Ovary (tissue), 3 donors: ENCODE results near the gene YTHDC2.

Experiments
- EP300 ChIP-seq: sonication (generic); formaldehyde crosslinking; IDR thresholded peaks from one replicate; pipeline ENCODE4 v1.6.1; 2017; ENCODE audit warnings: antibody characterized with exemption
- POLR2A ChIP-seq: fragments of 450-650 bp; IDR thresholded peaks from one replicate; pipeline ENCODE4 v1.6.1; 2017; ENCODE audit warnings: antibody characterized with exemption, mild to moderate bottlenecking, moderate library complexity
- TF ChIP-seq, protein P1 (sequence below), 3 donors: fragments of 450-650 bp in 2 of 3; fragments of 200-600 bp in 1 of 3; IDR thresholded peaks; one replicate each; pipeline versions ENCODE4 v1.5.1 to v1.8.0; 2016 to 2022; ENCODE audit warnings: antibody characterized with exemption in 3 of 3, mild to moderate bottlenecking in 1 of 3
- donor health status: DM: no; HTN: no; CAD: no.

DNA sequence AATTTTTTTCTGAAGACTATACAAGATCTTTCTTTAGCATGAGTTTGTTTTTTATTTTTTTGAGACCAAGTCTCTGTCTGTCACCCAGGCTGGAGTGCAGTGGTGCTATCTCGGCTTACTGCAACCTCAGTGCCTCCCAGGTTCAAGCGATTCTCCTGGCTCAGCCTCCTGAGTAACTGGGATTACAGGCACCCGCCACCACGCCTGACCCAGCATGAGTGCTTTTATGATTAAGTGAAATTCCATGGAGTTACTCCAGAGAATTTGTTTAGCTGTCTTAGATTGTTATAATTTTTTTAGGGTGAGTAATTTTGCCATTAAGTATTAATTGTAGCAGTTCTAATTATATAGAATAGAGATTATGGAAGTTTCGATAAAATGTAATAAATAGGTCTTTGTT is 14.3 kb downstream of the YTHDC2 start:
- TF ChIP-seq, protein P1, sequence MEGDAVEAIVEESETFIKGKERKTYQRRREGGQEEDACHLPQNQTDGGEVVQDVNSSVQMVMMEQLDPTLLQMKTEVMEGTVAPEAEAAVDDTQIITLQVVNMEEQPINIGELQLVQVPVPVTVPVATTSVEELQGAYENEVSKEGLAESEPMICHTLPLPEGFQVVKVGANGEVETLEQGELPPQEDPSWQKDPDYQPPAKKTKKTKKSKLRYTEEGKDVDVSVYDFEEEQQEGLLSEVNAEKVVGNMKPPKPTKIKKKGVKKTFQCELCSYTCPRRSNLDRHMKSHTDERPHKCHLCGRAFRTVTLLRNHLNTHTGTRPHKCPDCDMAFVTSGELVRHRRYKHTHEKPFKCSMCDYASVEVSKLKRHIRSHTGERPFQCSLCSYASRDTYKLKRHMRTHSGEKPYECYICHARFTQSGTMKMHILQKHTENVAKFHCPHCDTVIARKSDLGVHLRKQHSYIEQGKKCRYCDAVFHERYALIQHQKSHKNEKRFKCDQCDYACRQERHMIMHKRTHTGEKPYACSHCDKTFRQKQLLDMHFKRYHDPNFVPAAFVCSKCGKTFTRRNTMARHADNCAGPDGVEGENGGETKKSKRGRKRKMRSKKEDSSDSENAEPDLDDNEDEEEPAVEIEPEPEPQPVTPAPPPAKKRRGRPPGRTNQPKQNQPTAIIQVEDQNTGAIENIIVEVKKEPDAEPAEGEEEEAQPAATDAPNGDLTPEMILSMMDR (IDR thresholded peaks at IDR 0.05): no peak
- TF ChIP-seq POLR2A: no peak
- no peak for TF ChIP-seq EP300
